Left lung (tissue), 10 donors: ENCODE measurements around the gene MYO6. TPM values are rescaled to one million over a fixed set of nuclear protein-coding genes. Genes with fewer than 3 reads are reported as not detected.

ENCODE experiments used
- ATAC-seq: fragments of 200-7000 bp; cut with Tn5 transposase; one replicate; pipeline ENCODE4 v1.9.1; 2020; ENCODE audit warnings: moderate library complexity
- DNase-seq, 4 donors: peaks; one replicate each; pipeline ENCODE4 v3.0.0-alpha.2; 2013 to 2020
- H3K27ac ChIP-seq, 2 donors: fragments of 200-600 bp; sonication (generic) in 1 of 2; one replicate each; pipeline versions ENCODE4 v1.5.0 to v1.8.0; 2020 to 2021
- H3K27me3 ChIP-seq, 2 donors: fragments of 200-600 bp; sonication (generic) in 1 of 2; one replicate each; pipeline versions ENCODE4 v1.5.0 to v1.8.0; 2020 to 2021
- H3K36me3 ChIP-seq, 2 donors: fragments of 200-600 bp; sonication (generic) in 1 of 2; one replicate each; pipeline versions ENCODE4 v1.5.0 to v1.8.0; 2020 to 2021
- H3K4me1 ChIP-seq, 2 donors: fragments of 200-600 bp; one replicate each; pipeline ENCODE4 v1.8.0; 2021
- H3K4me3 ChIP-seq, 2 donors: fragments of 200-600 bp; sonication (generic) in 1 of 2; one replicate each; pipeline versions ENCODE4 v1.5.0 to v1.8.0; 2020 to 2021; ENCODE audit warnings: mild to moderate bottlenecking in 1 of 2
- H3K9me3 ChIP-seq, 2 donors: fragments of 200-600 bp; sonication (generic) in 1 of 2; one replicate each; pipeline versions ENCODE4 v1.5.0 to v1.8.0; 2020 to 2021
- CTCF ChIP-seq, 2 donors: fragments of 200-600 bp; sonication (generic) in 1 of 2; IDR thresholded peaks; one replicate each; pipeline versions ENCODE4 v1.5.0 to v1.8.0; 2021; ENCODE audit warnings: antibody characterized with exemption in 2 of 2
- intact Hi-C, 2 donors: fragments of 100-400 bp; cut with DNase I; formaldehyde crosslinking; loops; one replicate each; pipeline versions ENCODE4 v1.11.2 to v1.14.2; 2022
- polyA plus RNA-seq, 6 donors: library from polyadenylated mRNA; unstranded; fragments of 120-200 nt; gene quantifications; one replicate each; pipeline ENCODE4 v1.2.1, GENCODE V29; 2013; ENCODE audit not compliant: insufficient read length in 6 of 6
- total RNA-seq, 2 donors: library from RNA; stranded (reverse); fragmentation: NEBNext Ultra II Directional; extraction: Animal tissue kit (Norgen Biotek cat#: 25700); gene quantifications; one replicate each; pipeline ENCODE4 v1.2.1, GENCODE V29; 2021
- donor health status: DM: no; HTN: yes; CAD: no.
- donor health status: DM: no; HTN: no; CAD: no.

Gene MYO6
- total and polyA plus RNA-seq, 8 donors: 29.0 to 105 (median 31.4) TPM

GRCh38 chr6:75947935-75948334 lies 198.9 kb downstream of the MYO6 start:
- TF ChIP-seq CTCF (IDR thresholded peaks at IDR 0.05): no peak
- ATAC-seq: no peak
- H3K27me3 ChIP-seq: no peaks in the 10 kb centered on the region

GRCh38 chr6:75952128-75952527 lies 203.1 kb downstream of the MYO6 start:
- Histone ChIP-seq H3K36me3 (no peaks in the 10 kb centered on the region), H3K4me3 (no peak overlapping the region), H3K9me3 (no peaks in the 10 kb centered on the region), H3K27me3 (no peaks in the 10 kb centered on the region), H3K4me1 (no peaks in the 10 kb centered on the region), H3K27ac (no peak overlapping the region)
- no peak for TF ChIP-seq CTCF (IDR thresholded peaks at IDR 0.05)
- ATAC-seq (no peak), DNase-seq (no peak)
- intact Hi-C loops: no loop called here

More at GRCh38 chr6:75947935-75948334, 198.9 kb downstream of the MYO6 start:
- Histone ChIP-seq H3K4me3 (no peak overlapping the region), H3K4me1 (no peaks in the 10 kb centered on the region), H3K36me3 (no peaks in the 10 kb centered on the region), H3K9me3 (no peaks in the 10 kb centered on the region), H3K27ac (no peak overlapping the region)
- DNase-seq: no peak
- intact Hi-C loops: no loop called here

GRCh38 chr6:75963569-75963968 lies 214.5 kb downstream of the MYO6 start:
- DNase-seq (no peak), ATAC-seq (no peak)
- Histone ChIP-seq H3K27me3 (no peaks in the 10 kb centered on the region), H3K36me3 (no peaks in the 10 kb centered on the region), H3K4me1 (no peaks in the 10 kb centered on the region), H3K27ac (no peak overlapping the region), H3K9me3 (peaks cover 0 to 7% of the 10 kb centered on the region in 2 donors), H3K4me3 (no peak overlapping the region)
- no peak for TF ChIP-seq CTCF (IDR thresholded peaks at IDR 0.05)
- intact Hi-C loops: no loop called here

- no peak for ATAC-seq
Observed at GRCh38 chr6:75968143-75968542, 219.1 kb downstream of the MYO6 start.

More at GRCh38 chr6:75968143-75968542, 219.1 kb downstream of the MYO6 start:
- Histone ChIP-seq H3K27ac (no peak overlapping the region), H3K9me3 (no peaks in the 10 kb centered on the region), H3K4me1 (no peaks in the 10 kb centered on the region), H3K4me3 (no peak overlapping the region), H3K27me3 (no peaks in the 10 kb centered on the region), H3K36me3 (no peaks in the 10 kb centered on the region)
- intact Hi-C loops: no loop called here
- no peak for DNase-seq
- no peak for TF ChIP-seq CTCF (IDR thresholded peaks at IDR 0.05)

Other genes with a start within 250 kb of the MYO6 start
- gene SENP6, start 147.4 kb upstream of the MYO6 start, total RNA-seq: 10 to 100 TPM; 72.8 to 82.0 TPM
- gene SENP6, start 147.4 kb upstream of the MYO6 start, polyA plus RNA-seq: 100 to 1,000 TPM; 153 to 185 (median 169) TPM